Measurements from ENCODE around the gene HES6. TPM values are rescaled to one million over a fixed set of nuclear protein-coding genes. Genes with fewer than 3 reads are reported as not detected.

The HES6 gene
- total RNA-seq, 2 experiments from 2014 or later = 13.1 to 13.8 TPM

- Histone ChIP-seq H3K9me3 (ENCODE audit: low read length) (no peaks in the 10 kb centered on the region), H3K9me2 (ENCODE audit: insufficient read depth, low read length) (no peaks in the 10 kb centered on the region), H3K79me2 (ENCODE audit: insufficient read depth, low read depth, low read length) (no peaks in the 10 kb centered on the region), H2AFZ (ENCODE audit: low read length) (no peak overlapping the region), H4K20me1 (ENCODE audit: insufficient read depth, low read length) (no peaks in the 10 kb centered on the region), H3K4me3 (ENCODE audit: low read depth, low read length, poor library complexity, severe bottlenecking) (no peak overlapping the region), H3K4me1 (ENCODE audit: insufficient read depth, low read length, poor library complexity, severe bottlenecking) (no peaks in the 10 kb centered on the region), H3K27ac (ENCODE audit: low read depth, low read length, poor library complexity, severe bottlenecking) (no peak overlapping the region), H3K36me3 (ENCODE audit: insufficient read depth, low read length) (peaks cover 50% of the 10 kb centered on the region), H3K4me2 (ENCODE audit: low read length) (no peak overlapping the region)
- CTCF ChIA-PET (ENCODE audit: unreplicated experiment) = no interaction called here
- POLR2A ChIA-PET = interaction anchor here (0.7 kb wide), 1 partner anchor 392 kb away, joined by 3 read pairs; no protein-coding TSS in a partner anchor
- DNase-seq (ENCODE audit: low spot score) = no peak
- BruUV-seq (replicated peaks) = no TSS peak
- intact Hi-C loops (cut with micrococcal nuclease; ENCODE audit: unreplicated experiment) = no loop called here
- peak; percentile 35; the same call in 1 of the 2 replicates for TF ChIP-seq CTCF (conservative IDR thresholded peaks at IDR 0.05; ENCODE audit: low read length)
- no peak for TF ChIP-seq EZH2phosphoT487 (IDR thresholded peaks at IDR 0.05; ENCODE audit: borderline replicate concordance, low read depth, low read length)
Observed at GRCh38 chr2:238259061-238260020, 19.5 kb upstream of the HES6 start.

GRCh38 chr2:238257786-238258700, 18.2 kb upstream of the HES6 start:
- BruUV-seq (replicated peaks) = no TSS peak
- H3K79me2 ChIP-seq (ENCODE audit: insufficient read depth, low read depth, low read length) = no peaks in the 10 kb centered on the region
- intact Hi-C loops (cut with micrococcal nuclease; ENCODE audit: unreplicated experiment) = no loop called here
- H3K27ac ChIP-seq (ENCODE audit: low read depth, low read length, poor library complexity, severe bottlenecking) = no peak overlapping the region
- TF ChIP-seq EZH2phosphoT487 (IDR thresholded peaks at IDR 0.05; ENCODE audit: borderline replicate concordance, low read depth, low read length) (no peak), CTCF (conservative IDR thresholded peaks at IDR 0.05; ENCODE audit: low read length) (no peak)
- no peak overlapping the region for H3K4me2 ChIP-seq (ENCODE audit: low read length)
- DNase-seq (ENCODE audit: low spot score) = no peak
- no peak overlapping the region for H2AFZ ChIP-seq (ENCODE audit: low read length)
- no peaks in the 10 kb centered on the region for H3K4me1 ChIP-seq (ENCODE audit: insufficient read depth, low read length, poor library complexity, severe bottlenecking)
- no peaks in the 10 kb centered on the region for H3K9me3 ChIP-seq (ENCODE audit: low read length)
- H3K9me2 ChIP-seq (ENCODE audit: insufficient read depth, low read length) = no peaks in the 10 kb centered on the region
- no peak overlapping the region for H3K4me3 ChIP-seq (ENCODE audit: low read depth, low read length, poor library complexity, severe bottlenecking)
- peaks cover 45% of the 10 kb centered on the region for H3K36me3 ChIP-seq (ENCODE audit: insufficient read depth, low read length)
- H4K20me1 ChIP-seq (ENCODE audit: insufficient read depth, low read length) = no peaks in the 10 kb centered on the region
- ChIA-PET CTCF (ENCODE audit: unreplicated experiment) (interaction anchor here (0.7 kb wide), 1 partner anchor 15 kb away, joined by 3 read pairs; no protein-coding TSS in a partner anchor), POLR2A (no interaction called here)
